Fibroblast of lung (primary cell): ENCODE data around the gene CHST15. TPM values are rescaled to one million over a fixed set of nuclear protein-coding genes. Genes with fewer than 3 reads are reported as not detected.

Experiments used
- DNase-seq, 2 donors: peaks; one replicate each; pipeline versions ENCODE4 v3.0.0 to v3.0.0-alpha.2; 2010; ENCODE audit warnings: low read depth in 2 of 2
- H2AFZ ChIP-seq: 2 replicates; pipeline ENCODE4 v1.5.1; 2012; ENCODE audit warnings: low read length, control low read depth, inconsistent platforms
- H3K27ac ChIP-seq: 2 replicates; pipeline ENCODE4 v1.5.1; 2011; ENCODE audit warnings: low read length, control low read depth; ENCODE audit not compliant: insufficient read depth
- H3K27me3 ChIP-seq: 2 replicates; pipeline ENCODE4 v1.5.1; 2011; ENCODE audit warnings: mild to moderate bottlenecking, low read length; ENCODE audit not compliant: control insufficient read depth, insufficient read depth
- H3K36me3 ChIP-seq: 2 replicates; pipeline ENCODE4 v1.5.1; 2011; ENCODE audit warnings: low read length; ENCODE audit not compliant: control insufficient read depth, insufficient read depth
- H3K4me1 ChIP-seq: 2 replicates; pipeline ENCODE4 v1.5.1; 2011; ENCODE audit warnings: low read length; ENCODE audit not compliant: control insufficient read depth, insufficient read depth; ENCODE audit errors: extremely low read depth
- H3K4me2 ChIP-seq: 2 replicates; pipeline ENCODE4 v1.5.1; 2011; ENCODE audit warnings: low read length, control low read depth; ENCODE audit not compliant: insufficient read depth; ENCODE audit errors: extremely low read depth
- H3K4me3 ChIP-seq, 4 experiments: fragments of 200-600 bp in 1 of 4; sonication (generic) in 1 of 4; replicated peaks in 1 of 4; 2 replicates each; pipeline ENCODE4 v1.5.1; 2011 to 2016; ENCODE audit warnings: low read length in 4 of 4, low read depth in 3 of 4, mild to moderate bottlenecking in 3 of 4, control low read depth in 2 of 4, inconsistent platforms in 1 of 4, mixed read lengths in 1 of 4; ENCODE audit not compliant: insufficient read depth in 1 of 4; ENCODE audit errors: control extremely low read depth in 1 of 4
- H3K79me2 ChIP-seq: 2 replicates; pipeline ENCODE4 v1.5.1; 2012; ENCODE audit warnings: mild to moderate bottlenecking, low read length, inconsistent platforms; ENCODE audit not compliant: control insufficient read depth, insufficient read depth
- H3K9ac ChIP-seq: 2 replicates; pipeline ENCODE4 v1.5.1; 2011; ENCODE audit warnings: mild to moderate bottlenecking, low read length, control low read depth; ENCODE audit not compliant: insufficient read depth
- H3K9me3 ChIP-seq: 2 replicates; pipeline ENCODE4 v1.5.1; 2012; ENCODE audit warnings: low read depth, low read length; ENCODE audit not compliant: control insufficient read depth, insufficient read depth
- H4K20me1 ChIP-seq: 2 replicates; pipeline ENCODE4 v1.5.1; 2011; ENCODE audit warnings: low read length; ENCODE audit not compliant: control insufficient read depth, insufficient read depth; ENCODE audit errors: extremely low read depth
- CTCF ChIP-seq, 2 donors: IDR thresholded peaks in 1 of 2; conservative IDR thresholded peaks in 1 of 2; 1 replicate in 1 of 2; 2 replicates in 1 of 2; pipeline ENCODE4 v1.5.1; 2011 to 2012; ENCODE audit warnings: low read length in 2 of 2, control low read depth in 1 of 2, inconsistent platforms in 1 of 2, low read depth in 1 of 2, mild to moderate bottlenecking in 1 of 2
- EZH2 ChIP-seq: IDR thresholded peaks from 2 replicates; pipeline ENCODE4 v1.5.1; 2012; ENCODE audit warnings: low read length, control low read depth, mild to moderate bottlenecking; ENCODE audit errors: missing control alignments
- polyA plus RNA-seq, 2 donors: library from polyadenylated mRNA; depleted of rRNA in 1 of 2; stranded (reverse) in 1 of 2; unstranded in 1 of 2; fragments of >200 nt; gene quantifications; 2 replicates each; pipeline ENCODE4 v1.2.1, GENCODE V29; 2011 to 2012; ENCODE audit warnings: missing spikeins in 1 of 2
- total RNA-seq: library from RNA; depleted of rRNA; stranded (reverse); fragments of >200 nt; gene quantifications from 2 replicates; pipeline ENCODE4 v1.2.1, GENCODE V29; 2014

The CHST15 gene
- total and polyA plus RNA-seq, 2 donors (not counting 1 experiment from before 2014, with no cell fraction given): 5.0 to 7.9 TPM

- no peak for DNase-seq
- TF ChIP-seq CTCF (conservative IDR thresholded peaks at IDR 0.05 in 1 of 2, IDR thresholded peaks at IDR 0.05 in 1 of 2; ENCODE audit: low read depth in 1 of 2, low read length in 2 of 2): no peak
- no peak for TF ChIP-seq EZH2
Observed at GRCh38 chr10:124010024-124010423, 83.4 kb downstream of the CHST15 start.

GRCh38 chr10:124009231-124010015 lies 84.0 kb downstream of the CHST15 start:
- DNase-seq: peak in 1 of 2 donors; percentile 53
- Histone ChIP-seq H3K27ac (no peak overlapping the region), H3K4me2 (no peak overlapping the region), H3K4me1 (no peaks in the 10 kb centered on the region), H3K9me3 (no peaks in the 10 kb centered on the region), H2AFZ (no peak overlapping the region), H3K9ac (no peak overlapping the region), H3K4me3 (no peak overlapping the region), H3K79me2 (no peaks in the 10 kb centered on the region), H3K27me3 (no peaks in the 10 kb centered on the region), H4K20me1 (no peaks in the 10 kb centered on the region), H3K36me3 (no peaks in the 10 kb centered on the region)
- TF ChIP-seq EZH2: no peak
- no peak for TF ChIP-seq CTCF (conservative IDR thresholded peaks at IDR 0.05 in 1 of 2, IDR thresholded peaks at IDR 0.05 in 1 of 2; ENCODE audit: low read depth in 1 of 2, low read length in 2 of 2)

More at GRCh38 chr10:124010024-124010423, 83.4 kb downstream of the CHST15 start:
- Histone ChIP-seq H3K9ac (no peak overlapping the region), H3K4me1 (no peaks in the 10 kb centered on the region), H3K4me3 (no peak overlapping the region), H3K4me2 (no peak overlapping the region), H3K36me3 (no peaks in the 10 kb centered on the region), H4K20me1 (no peaks in the 10 kb centered on the region), H3K27ac (no peak overlapping the region), H3K27me3 (no peaks in the 10 kb centered on the region), H3K79me2 (no peaks in the 10 kb centered on the region), H2AFZ (no peak overlapping the region), H3K9me3 (no peaks in the 10 kb centered on the region)

GRCh38 chr10:124008681-124009080 lies 84.7 kb downstream of the CHST15 start:
- no peaks in the 10 kb centered on the region for H4K20me1 ChIP-seq
- no peak overlapping the region for H3K27ac ChIP-seq
- H3K36me3 ChIP-seq: no peaks in the 10 kb centered on the region
- no peaks in the 10 kb centered on the region for H3K9me3 ChIP-seq
- H3K27me3 ChIP-seq: no peaks in the 10 kb centered on the region
- no peak for DNase-seq
- TF ChIP-seq EZH2: no peak
- TF ChIP-seq CTCF (conservative IDR thresholded peaks at IDR 0.05 in 1 of 2, IDR thresholded peaks at IDR 0.05 in 1 of 2; ENCODE audit: low read depth in 1 of 2, low read length in 2 of 2): no peak
- H2AFZ ChIP-seq: no peak overlapping the region
- no peak overlapping the region for H3K4me3 ChIP-seq
- H3K9ac ChIP-seq: no peak overlapping the region
- no peaks in the 10 kb centered on the region for H3K79me2 ChIP-seq
- H3K4me1 ChIP-seq: no peaks in the 10 kb centered on the region
- H3K4me2 ChIP-seq: no peak overlapping the region
